PFSK-1 (cell line): ENCODE measurements around the gene CD101.

Experiments
- FOXP2 ChIP-seq: optimal IDR thresholded peaks from 2 replicates; pipeline ENCODE3; 2011; ENCODE audit warnings: borderline replicate concordance, control low read depth, inconsistent platforms; ENCODE audit not compliant: insufficient read depth; ENCODE audit errors: extremely low read length, extremely low read depth
- POLR2AphosphoS5 ChIP-seq: IDR thresholded peaks from 2 replicates; pipeline ENCODE4 v1.6.1; 2012; ENCODE audit warnings: low read depth, mild to moderate bottlenecking, control low read depth, low read length, moderate library complexity
- TAF1 ChIP-seq: IDR thresholded peaks from 2 replicates; pipeline ENCODE4 v1.6.1; 2012; ENCODE audit warnings: low read length, control low read depth, borderline replicate concordance; ENCODE audit not compliant: insufficient read depth
- TF ChIP-seq, protein P1 (sequence below), 2 experiments: IDR thresholded peaks; 2 replicates each; pipeline versions ENCODE4 v1.6.1 to v1.8.0; 2011 to 2012; ENCODE audit warnings: low read depth in 2 of 2, low read length in 2 of 2, control low read depth in 1 of 2, inconsistent platforms in 1 of 2, mild to moderate bottlenecking in 1 of 2, moderate library complexity in 1 of 2; ENCODE audit not compliant: insufficient read depth in 1 of 2

DNA sequence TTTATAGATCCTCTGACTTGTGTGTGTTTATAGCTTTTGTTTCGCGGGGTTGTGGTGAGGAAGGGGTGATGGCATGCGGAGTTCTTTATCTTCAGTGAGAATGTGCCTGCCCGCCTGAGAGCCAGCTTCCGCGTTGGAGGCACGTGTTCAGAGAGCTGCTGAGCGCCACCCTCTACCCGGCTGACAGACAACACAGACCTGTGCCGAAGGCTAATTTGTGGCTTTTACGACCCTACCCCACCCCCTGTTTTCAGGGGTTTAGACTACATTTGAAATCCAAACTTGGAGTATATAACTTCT, 14.4 kb upstream of the CD101 start:
- TF ChIP-seq POLR2AphosphoS5 (no peak), TAF1 (no peak), FOXP2 (no peak)
- TF ChIP-seq, protein P1, sequence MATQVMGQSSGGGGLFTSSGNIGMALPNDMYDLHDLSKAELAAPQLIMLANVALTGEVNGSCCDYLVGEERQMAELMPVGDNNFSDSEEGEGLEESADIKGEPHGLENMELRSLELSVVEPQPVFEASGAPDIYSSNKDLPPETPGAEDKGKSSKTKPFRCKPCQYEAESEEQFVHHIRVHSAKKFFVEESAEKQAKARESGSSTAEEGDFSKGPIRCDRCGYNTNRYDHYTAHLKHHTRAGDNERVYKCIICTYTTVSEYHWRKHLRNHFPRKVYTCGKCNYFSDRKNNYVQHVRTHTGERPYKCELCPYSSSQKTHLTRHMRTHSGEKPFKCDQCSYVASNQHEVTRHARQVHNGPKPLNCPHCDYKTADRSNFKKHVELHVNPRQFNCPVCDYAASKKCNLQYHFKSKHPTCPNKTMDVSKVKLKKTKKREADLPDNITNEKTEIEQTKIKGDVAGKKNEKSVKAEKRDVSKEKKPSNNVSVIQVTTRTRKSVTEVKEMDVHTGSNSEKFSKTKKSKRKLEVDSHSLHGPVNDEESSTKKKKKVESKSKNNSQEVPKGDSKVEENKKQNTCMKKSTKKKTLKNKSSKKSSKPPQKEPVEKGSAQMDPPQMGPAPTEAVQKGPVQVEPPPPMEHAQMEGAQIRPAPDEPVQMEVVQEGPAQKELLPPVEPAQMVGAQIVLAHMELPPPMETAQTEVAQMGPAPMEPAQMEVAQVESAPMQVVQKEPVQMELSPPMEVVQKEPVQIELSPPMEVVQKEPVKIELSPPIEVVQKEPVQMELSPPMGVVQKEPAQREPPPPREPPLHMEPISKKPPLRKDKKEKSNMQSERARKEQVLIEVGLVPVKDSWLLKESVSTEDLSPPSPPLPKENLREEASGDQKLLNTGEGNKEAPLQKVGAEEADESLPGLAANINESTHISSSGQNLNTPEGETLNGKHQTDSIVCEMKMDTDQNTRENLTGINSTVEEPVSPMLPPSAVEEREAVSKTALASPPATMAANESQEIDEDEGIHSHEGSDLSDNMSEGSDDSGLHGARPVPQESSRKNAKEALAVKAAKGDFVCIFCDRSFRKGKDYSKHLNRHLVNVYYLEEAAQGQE (IDR thresholded peaks at IDR 0.05; ENCODE audit: insufficient read depth in 1 of 2, low read depth in 2 of 2, low read length in 2 of 2), result no peak
